MM.1S (cell line): ENCODE results near the gene UBP1.

Source experiments
- EZH2 ChIP-seq: fragments of 300-600 bp; sonication (generic); optimal IDR thresholded peaks from 2 replicates; pipeline ENCODE3; 2017; ENCODE audit warnings: low read depth, mild to moderate bottlenecking, antibody characterized with exemption, low read length, mixed read lengths
- TF ChIP-seq, protein P1 (sequence below): fragments of 300-600 bp; sonication (generic); IDR thresholded peaks from 2 replicates; pipeline ENCODE4 v1.5.1; 2016; ENCODE audit warnings: antibody characterized with exemption, low read length, mixed read lengths

DNA sequence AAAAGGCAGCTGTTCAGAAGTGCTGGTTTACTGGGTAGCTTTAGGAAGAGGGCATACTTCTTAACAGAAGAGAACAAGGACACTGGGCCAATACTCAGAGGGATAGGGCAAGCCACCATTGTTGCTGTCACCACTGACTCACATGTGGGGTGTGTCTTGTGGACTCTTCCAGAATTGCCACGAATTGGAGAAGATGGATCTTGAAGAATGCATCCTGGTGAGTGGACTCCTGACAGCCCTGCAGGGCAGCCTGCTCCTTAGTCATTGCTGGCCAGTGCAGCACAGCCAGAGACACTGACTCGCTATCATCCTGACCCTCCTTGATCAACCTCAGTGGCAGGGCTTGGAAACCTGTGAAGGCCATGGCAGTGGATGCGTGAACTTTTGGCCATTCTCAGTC lies 62.3 kb downstream of the UBP1 start:
- TF ChIP-seq, protein P1, sequence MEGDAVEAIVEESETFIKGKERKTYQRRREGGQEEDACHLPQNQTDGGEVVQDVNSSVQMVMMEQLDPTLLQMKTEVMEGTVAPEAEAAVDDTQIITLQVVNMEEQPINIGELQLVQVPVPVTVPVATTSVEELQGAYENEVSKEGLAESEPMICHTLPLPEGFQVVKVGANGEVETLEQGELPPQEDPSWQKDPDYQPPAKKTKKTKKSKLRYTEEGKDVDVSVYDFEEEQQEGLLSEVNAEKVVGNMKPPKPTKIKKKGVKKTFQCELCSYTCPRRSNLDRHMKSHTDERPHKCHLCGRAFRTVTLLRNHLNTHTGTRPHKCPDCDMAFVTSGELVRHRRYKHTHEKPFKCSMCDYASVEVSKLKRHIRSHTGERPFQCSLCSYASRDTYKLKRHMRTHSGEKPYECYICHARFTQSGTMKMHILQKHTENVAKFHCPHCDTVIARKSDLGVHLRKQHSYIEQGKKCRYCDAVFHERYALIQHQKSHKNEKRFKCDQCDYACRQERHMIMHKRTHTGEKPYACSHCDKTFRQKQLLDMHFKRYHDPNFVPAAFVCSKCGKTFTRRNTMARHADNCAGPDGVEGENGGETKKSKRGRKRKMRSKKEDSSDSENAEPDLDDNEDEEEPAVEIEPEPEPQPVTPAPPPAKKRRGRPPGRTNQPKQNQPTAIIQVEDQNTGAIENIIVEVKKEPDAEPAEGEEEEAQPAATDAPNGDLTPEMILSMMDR = no peak
- TF ChIP-seq EZH2 = no peak
